Mammary epithelial cell (primary cell): Measurements from ENCODE around the gene SUSD2.

Source experiments
- EZH2 ChIP-seq: IDR thresholded peaks from 2 replicates; pipeline ENCODE4 v1.6.1; 2012; ENCODE audit warnings: low read length, inconsistent platforms, borderline replicate concordance
- TF ChIP-seq, protein P1 (sequence below), 2 donors: IDR thresholded peaks in 1 of 2; conservative IDR thresholded peaks in 1 of 2; 2 replicates each; pipeline ENCODE4 v1.5.1; 2011 to 2012; ENCODE audit warnings: inconsistent platforms in 2 of 2, low read length in 2 of 2, mild to moderate bottlenecking in 2 of 2, control low read depth in 1 of 2, low read depth in 1 of 2; ENCODE audit not compliant: insufficient read depth in 1 of 2; ENCODE audit errors: extremely low read depth in 1 of 2

DNA sequence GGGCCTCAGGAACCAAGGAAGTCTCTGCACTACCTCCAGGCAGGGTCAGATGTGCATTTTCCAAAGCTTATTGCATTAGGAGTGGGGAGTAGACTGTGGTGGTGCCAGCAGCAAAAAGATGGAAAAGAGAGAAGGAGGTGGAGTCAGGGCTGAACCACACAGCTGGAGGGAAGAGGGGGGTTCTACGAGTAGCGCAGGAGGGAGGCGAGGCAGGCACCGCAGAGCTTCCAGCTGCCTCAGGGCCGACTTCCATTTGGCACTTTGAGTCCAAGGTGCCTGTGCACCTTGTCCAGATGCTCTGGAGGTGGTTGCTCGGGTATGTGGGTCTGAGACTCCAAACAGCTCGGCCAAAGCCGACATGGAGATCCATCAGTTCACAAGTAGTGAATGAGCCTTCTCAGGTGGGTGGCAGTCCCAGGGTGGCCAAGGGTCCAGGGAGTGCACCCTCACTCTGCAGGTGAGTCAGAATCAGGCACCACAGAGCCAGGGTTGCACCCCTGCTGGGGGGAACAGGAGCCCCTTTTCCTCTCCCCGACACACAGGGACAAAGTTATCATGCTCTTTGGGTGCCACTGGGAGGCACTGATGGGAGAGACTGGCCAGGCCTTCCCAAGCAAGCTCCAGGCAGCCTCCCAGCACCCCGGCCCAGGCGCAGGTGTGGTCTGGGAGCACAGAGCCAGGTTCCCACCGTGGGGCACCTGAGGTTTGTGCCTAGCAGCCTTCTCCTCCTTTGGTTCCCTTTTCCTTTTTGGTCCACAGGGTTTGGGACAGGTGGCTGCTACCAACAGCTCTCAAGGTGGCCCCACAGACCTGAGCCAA is 33.4 kb downstream of the SUSD2 start:
- TF ChIP-seq, protein P1, sequence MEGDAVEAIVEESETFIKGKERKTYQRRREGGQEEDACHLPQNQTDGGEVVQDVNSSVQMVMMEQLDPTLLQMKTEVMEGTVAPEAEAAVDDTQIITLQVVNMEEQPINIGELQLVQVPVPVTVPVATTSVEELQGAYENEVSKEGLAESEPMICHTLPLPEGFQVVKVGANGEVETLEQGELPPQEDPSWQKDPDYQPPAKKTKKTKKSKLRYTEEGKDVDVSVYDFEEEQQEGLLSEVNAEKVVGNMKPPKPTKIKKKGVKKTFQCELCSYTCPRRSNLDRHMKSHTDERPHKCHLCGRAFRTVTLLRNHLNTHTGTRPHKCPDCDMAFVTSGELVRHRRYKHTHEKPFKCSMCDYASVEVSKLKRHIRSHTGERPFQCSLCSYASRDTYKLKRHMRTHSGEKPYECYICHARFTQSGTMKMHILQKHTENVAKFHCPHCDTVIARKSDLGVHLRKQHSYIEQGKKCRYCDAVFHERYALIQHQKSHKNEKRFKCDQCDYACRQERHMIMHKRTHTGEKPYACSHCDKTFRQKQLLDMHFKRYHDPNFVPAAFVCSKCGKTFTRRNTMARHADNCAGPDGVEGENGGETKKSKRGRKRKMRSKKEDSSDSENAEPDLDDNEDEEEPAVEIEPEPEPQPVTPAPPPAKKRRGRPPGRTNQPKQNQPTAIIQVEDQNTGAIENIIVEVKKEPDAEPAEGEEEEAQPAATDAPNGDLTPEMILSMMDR (conservative IDR thresholded peaks at IDR 0.05 in 1 of 2, IDR thresholded peaks at IDR 0.05 in 1 of 2; ENCODE audit: extremely low read depth in 1 of 2, insufficient read depth in 1 of 2, low read depth in 1 of 2, low read length in 2 of 2), result no peak
- no peak for TF ChIP-seq EZH2
